IMR-90 (cell line): Measurements from ENCODE around the gene CELA2A.

Experiments
- CEBPB ChIP-seq: IDR thresholded peaks from 2 replicates; pipeline ENCODE4 v1.6.1; 2012; ENCODE audit warnings: low read depth, low read length, improper control_type of control experiment
- CHD1 ChIP-seq: IDR thresholded peaks from 2 replicates; pipeline ENCODE4 v1.6.1; 2012; ENCODE audit warnings: low read depth, low read length, improper control_type of control experiment
- CTCF ChIP-seq: conservative IDR thresholded peaks from 2 replicates; pipeline ENCODE4 v1.5.1; 2012; ENCODE audit warnings: mild to moderate bottlenecking, low read depth, low read length, improper control_type of control experiment
- ELK1 ChIP-seq: fragments of 150-350 bp; IDR thresholded peaks from 2 replicates; pipeline ENCODE4 v1.6.1; 2016; ENCODE audit warnings: low read depth, mild to moderate bottlenecking, low read length, moderate library complexity, borderline replicate concordance
- MXI1 ChIP-seq: IDR thresholded peaks from 2 replicates; pipeline ENCODE4 v1.6.1; 2012; ENCODE audit warnings: low read depth, mild to moderate bottlenecking, low read length, moderate library complexity, borderline replicate concordance
- POLR2A ChIP-seq: IDR thresholded peaks from 2 replicates; pipeline ENCODE4 v1.6.1; 2012; ENCODE audit warnings: mild to moderate bottlenecking, low read depth, low read length
- RAD21 ChIP-seq: IDR thresholded peaks from 2 replicates; pipeline ENCODE4 v1.6.1; 2012; ENCODE audit warnings: low read length, improper control_type of control experiment

GRCh38 chr1:15425521-15425920 lies 31.0 kb upstream of the CELA2A start:
- TF ChIP-seq CTCF (no peak), CHD1 (no peak), POLR2A (no peak), RAD21 (no peak), CEBPB (no peak), MXI1 (no peak), ELK1 (no peak)
